NT2/D1 (cell line): ENCODE results near the gene TPCN2.

Experiments used
- YY1 ChIP-seq: IDR thresholded peaks from 2 replicates; pipeline ENCODE4 v1.6.1; 2011; ENCODE audit not compliant: insufficient read length, insufficient read depth
- ZNF274 ChIP-seq: IDR thresholded peaks from 2 replicates; pipeline ENCODE4 v1.6.1; 2011; ENCODE audit warnings: mild to moderate bottlenecking, low read depth, low read length

DNA sequence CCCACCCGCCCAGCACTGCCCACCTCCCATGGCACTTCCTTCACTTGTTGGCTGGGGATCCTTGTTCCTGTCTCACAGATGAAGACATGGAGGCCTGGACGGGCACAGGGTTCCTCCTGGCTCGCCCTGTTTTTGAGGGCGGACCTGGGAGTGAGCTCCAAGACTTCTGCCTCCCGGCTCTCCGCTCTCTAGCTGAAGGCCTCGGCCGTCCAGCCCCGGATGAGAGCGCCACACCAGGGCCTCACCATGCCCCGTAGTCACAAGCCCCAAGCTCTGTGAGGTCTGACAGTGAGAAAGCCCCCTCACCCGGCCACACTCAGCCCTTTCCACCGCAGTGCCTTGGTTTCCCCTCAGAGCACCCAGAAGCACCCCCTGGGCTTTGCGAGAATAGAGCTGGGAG, 9.1 kb downstream of the TPCN2 start:
- TF ChIP-seq YY1 (no peak), ZNF274 (no peak)
